ENCODE measurements around the gene TADA2B. TPM values are rescaled to one million over a fixed set of nuclear protein-coding genes. Genes with fewer than 3 reads are reported as not detected.

TADA2B gene
- total RNA-seq, 2 experiments from 2014 or later = 7.7 to 10.0 TPM

DNA sequence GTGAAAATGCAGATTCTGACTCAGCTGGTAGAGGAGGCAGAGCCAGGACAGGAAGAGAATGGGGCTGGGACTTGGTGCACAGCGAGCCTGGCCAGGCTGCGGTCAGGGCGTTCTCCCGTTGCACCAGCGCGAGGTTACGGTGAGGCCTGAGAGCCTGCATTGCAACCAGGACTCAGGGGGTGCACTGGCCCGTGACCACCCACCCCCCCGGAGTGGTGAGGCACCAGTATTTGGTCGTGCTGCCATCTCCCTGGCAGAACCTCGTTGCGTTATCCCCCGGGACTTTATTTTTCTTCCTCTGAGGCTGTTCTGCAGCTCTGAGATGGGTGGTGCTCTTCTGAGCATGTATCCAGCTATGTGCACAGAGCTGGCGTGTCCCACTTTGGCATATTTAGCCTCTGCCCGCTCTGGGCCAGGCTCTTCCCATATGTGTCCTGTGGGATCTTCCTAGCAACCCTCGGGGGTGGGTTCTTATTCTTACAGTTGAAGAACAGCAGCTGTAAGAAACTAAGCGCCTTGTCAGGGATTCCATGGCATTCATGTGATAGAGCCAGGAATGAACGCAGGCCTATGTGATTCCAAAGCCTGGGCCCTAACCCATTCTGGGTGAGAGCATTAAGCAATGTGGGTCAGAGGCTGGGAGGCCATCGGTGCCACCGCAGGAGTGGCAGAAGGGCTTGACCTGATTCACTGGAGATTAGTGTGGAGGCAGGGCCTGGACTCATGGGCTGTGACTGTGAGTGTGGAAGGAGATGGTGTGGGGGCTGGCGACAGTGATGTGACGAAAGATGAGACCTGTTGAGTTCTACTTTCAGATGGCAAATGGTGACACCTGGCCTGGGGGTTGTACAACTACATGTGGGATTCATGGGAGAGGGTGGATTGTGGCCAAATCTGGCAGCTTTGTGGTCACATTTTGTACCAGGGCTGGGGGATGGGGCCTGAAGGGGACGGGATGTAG, 3.1 kb downstream of the TADA2B start:
- TF ChIP-seq, protein P1, sequence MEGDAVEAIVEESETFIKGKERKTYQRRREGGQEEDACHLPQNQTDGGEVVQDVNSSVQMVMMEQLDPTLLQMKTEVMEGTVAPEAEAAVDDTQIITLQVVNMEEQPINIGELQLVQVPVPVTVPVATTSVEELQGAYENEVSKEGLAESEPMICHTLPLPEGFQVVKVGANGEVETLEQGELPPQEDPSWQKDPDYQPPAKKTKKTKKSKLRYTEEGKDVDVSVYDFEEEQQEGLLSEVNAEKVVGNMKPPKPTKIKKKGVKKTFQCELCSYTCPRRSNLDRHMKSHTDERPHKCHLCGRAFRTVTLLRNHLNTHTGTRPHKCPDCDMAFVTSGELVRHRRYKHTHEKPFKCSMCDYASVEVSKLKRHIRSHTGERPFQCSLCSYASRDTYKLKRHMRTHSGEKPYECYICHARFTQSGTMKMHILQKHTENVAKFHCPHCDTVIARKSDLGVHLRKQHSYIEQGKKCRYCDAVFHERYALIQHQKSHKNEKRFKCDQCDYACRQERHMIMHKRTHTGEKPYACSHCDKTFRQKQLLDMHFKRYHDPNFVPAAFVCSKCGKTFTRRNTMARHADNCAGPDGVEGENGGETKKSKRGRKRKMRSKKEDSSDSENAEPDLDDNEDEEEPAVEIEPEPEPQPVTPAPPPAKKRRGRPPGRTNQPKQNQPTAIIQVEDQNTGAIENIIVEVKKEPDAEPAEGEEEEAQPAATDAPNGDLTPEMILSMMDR (IDR thresholded peaks at IDR 0.05) = no peak
- Mint-ChIP-seq H3K36me3 (ENCODE audit: low read depth) (no peaks in the 10 kb centered on the region), H3K4me3 (peak overlapping the region; percentile 87), H3K27ac (peak overlapping the region; percentile 4), H3K4me1 (ENCODE audit: low read depth) (peaks cover 60% of the 10 kb centered on the region), H3K9me3 (no peaks in the 10 kb centered on the region), H3K27me3 (no peaks in the 10 kb centered on the region)
- CTCF ChIA-PET = interaction anchor here (1.0 to 6.5 kb wide), 8 partner anchors 10 to 154 kb away, joined by 3 to 92 read pairs (median 4); partner anchors contain the start of gene GRPEL1
- ATAC-seq (no peak), DNase-seq (no peak)
- POLR2A ChIA-PET = interaction anchor here (6.2 to 11.1 kb wide), 2 partner anchors 13 to 22 kb away, joined by 67 to 123 read pairs; partner anchors contain the start of gene GRPEL1
- intact Hi-C loops (cut with micrococcal nuclease) = no loop called here

DNA sequence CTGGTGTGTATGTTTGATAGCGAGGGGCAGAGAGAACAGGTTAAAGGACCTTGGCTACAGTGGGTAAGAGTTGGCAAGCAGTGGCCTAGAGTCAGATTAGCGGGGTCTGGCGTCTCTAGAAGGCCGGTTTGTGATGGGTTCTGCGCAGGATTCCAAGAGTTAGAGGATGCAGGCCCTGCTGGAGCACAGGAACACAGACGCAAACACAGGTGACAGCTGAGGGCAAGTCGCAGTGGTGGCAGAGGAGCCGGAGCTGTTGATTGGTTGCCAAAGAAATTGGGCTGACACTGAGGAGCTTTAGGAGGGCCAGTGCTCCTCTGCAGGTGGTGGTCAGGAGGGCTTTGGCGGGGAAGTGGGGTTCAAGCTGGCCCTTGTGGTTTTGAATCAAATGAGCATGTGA, 3.8 kb downstream of the TADA2B start:
- ATAC-seq (no peak), DNase-seq (no peak)
- Mint-ChIP-seq H3K36me3 (ENCODE audit: low read depth) (no peaks in the 10 kb centered on the region), H3K27ac (peak overlapping the region; percentile 4), H3K4me1 (ENCODE audit: low read depth) (peaks cover 57% of the 10 kb centered on the region), H3K4me3 (no peak overlapping the region), H3K27me3 (no peaks in the 10 kb centered on the region), H3K9me3 (no peaks in the 10 kb centered on the region)
- POLR2A ChIA-PET = interaction anchor here (6.2 to 11.1 kb wide), 2 partner anchors 13 to 21 kb away, joined by 67 to 123 read pairs; partner anchors contain the start of gene GRPEL1
- CTCF ChIA-PET = interaction anchor here (1.1 to 1.2 kb wide), 2 partner anchors 15 to 20 kb away, joined by 4 read pairs; no protein-coding TSS in a partner anchor
- TF ChIP-seq, protein P1 (IDR thresholded peaks at IDR 0.05) = no peak
- intact Hi-C loops (cut with micrococcal nuclease) = no loop called here

DNA sequence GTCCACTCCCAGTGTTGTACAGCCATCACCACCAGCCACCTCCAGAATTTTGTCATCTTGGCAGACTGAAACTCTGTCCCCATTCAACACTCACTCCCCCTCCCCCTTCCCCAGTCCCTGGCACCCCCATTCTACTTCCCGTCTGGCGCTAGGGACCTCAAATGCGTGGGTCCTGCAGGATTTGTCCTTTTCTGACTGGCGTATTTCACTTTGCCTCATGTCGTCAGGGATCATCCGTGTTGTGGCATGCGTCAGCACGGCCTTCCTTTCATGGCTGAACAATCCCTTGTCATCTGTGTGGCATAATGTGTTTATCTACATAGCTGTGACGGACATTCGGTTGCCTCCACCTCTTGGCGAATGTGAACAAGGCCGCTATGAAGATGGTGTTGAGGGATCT, 5.5 kb downstream of the TADA2B start:
- intact Hi-C loops (cut with micrococcal nuclease) = no loop called here
- POLR2A ChIA-PET = interaction anchor here (6.2 to 11.1 kb wide), 2 partner anchors 11 to 20 kb away, joined by 67 to 123 read pairs; partner anchors contain the start of gene GRPEL1
- Mint-ChIP-seq H3K9me3 (no peaks in the 10 kb centered on the region), H3K4me3 (no peak overlapping the region), H3K36me3 (ENCODE audit: low read depth) (no peaks in the 10 kb centered on the region), H3K27ac (peak overlapping the region; percentile 13), H3K27me3 (no peaks in the 10 kb centered on the region), H3K4me1 (ENCODE audit: low read depth) (peaks cover 62% of the 10 kb centered on the region)
- no peak for DNase-seq
- CTCF ChIA-PET = no interaction called here
- no peak for ATAC-seq
- TF ChIP-seq, protein P1 (IDR thresholded peaks at IDR 0.05) = no peak

DNA sequence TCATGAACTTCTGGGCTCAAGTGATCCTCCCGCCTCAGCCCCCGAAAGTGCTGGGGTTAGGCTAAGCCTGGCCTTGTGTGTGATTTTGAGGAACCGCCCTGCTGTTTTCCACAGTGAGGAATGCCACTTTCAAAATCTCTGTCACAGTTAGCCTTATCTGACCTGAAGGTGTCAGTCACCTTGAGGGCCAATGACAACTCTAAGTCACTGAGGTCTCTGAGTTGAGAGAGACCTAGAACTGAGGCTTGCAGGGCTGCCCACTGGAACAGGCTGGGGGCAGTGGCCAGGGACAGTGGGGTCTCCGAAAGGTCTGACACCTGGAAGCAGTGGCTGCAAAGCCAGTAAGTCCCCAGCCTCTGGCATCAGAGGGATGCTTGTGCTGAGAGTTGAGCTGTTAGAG, 6.1 kb downstream of the TADA2B start:
- Mint-ChIP-seq H3K9me3 (no peaks in the 10 kb centered on the region), H3K36me3 (ENCODE audit: low read depth) (peaks cover 6% of the 10 kb centered on the region), H3K4me1 (ENCODE audit: low read depth) (peaks cover 63% of the 10 kb centered on the region), H3K27ac (no peak overlapping the region), H3K27me3 (no peaks in the 10 kb centered on the region), H3K4me3 (no peak overlapping the region)
- ChIA-PET CTCF (interaction anchor here (1.4 kb wide), 1 partner anchor 17 kb away, joined by 3 read pairs; no protein-coding TSS in a partner anchor), POLR2A (interaction anchor here (11.1 kb wide), 1 partner anchor 19 kb away, joined by 123 read pairs; the partner anchor contains the start of gene GRPEL1)
- DNase-seq = no peak
- intact Hi-C loops (cut with micrococcal nuclease) = no loop called here
- TF ChIP-seq, protein P1 (IDR thresholded peaks at IDR 0.05) = no peak
- no peak for ATAC-seq

Data from activated CD8-positive, alpha-beta T cell treated with anti-CD3 and anti-CD28 coated beads for 36 hours (primary cell).